Stomach (tissue), 9 donors: Measurements from ENCODE around the gene TBPL1. TPM values are rescaled to one million over a fixed set of nuclear protein-coding genes. Genes with fewer than 3 reads are reported as not detected.

Source experiments
- DNase-seq, 2 donors: peaks; one replicate each; pipeline versions ENCODE4 v3.0.0 to v3.0.0-alpha.2; 2013 to 2019
- H3K27ac ChIP-seq, 5 donors: fragments of 200-600 bp in 4 of 5; sonication (generic) in 4 of 5; one replicate each; pipeline ENCODE4 v1.5.1; 2013 to 2019; ENCODE audit warnings: mild to moderate bottlenecking in 1 of 5, moderate library complexity in 1 of 5
- H3K27me3 ChIP-seq, 3 donors: fragments of 200-600 bp; sonication (generic); one replicate each; pipeline ENCODE4 v1.5.1; 2017 to 2019; ENCODE audit warnings: mixed run types in 1 of 3
- H3K36me3 ChIP-seq, 4 donors: fragments of 200-600 bp; sonication (generic); 1 replicate in 3 of 4; 2 replicates in 1 of 4; pipeline ENCODE4 v1.5.1; 2016 to 2019
- H3K4me1 ChIP-seq, 4 donors: fragments of 200-600 bp; sonication (generic); one replicate each; pipeline ENCODE4 v1.5.1; 2016 to 2019
- H3K4me3 ChIP-seq, 4 donors: fragments of 200-600 bp; sonication (generic) in 3 of 4; one replicate each; pipeline ENCODE4 v1.5.1; 2016 to 2019; ENCODE audit warnings: mild to moderate bottlenecking in 1 of 4
- H3K9me3 ChIP-seq, 4 donors: fragments of 200-600 bp; sonication (generic); one replicate each; pipeline ENCODE4 v1.5.1; 2016 to 2019
- EP300 ChIP-seq: sonication (generic); formaldehyde crosslinking; IDR thresholded peaks from one replicate; pipeline ENCODE4 v1.6.1; 2017; ENCODE audit warnings: antibody characterized with exemption
- POLR2A ChIP-seq, 4 donors: fragments of 450-650 bp; IDR thresholded peaks; one replicate each; pipeline ENCODE4 v1.6.1; 2016; ENCODE audit warnings: antibody characterized with exemption in 4 of 4, control low read depth in 2 of 4, mild to moderate bottlenecking in 1 of 4, moderate library complexity in 1 of 4
- POLR2AphosphoS5 ChIP-seq, 3 donors: sonication (generic); formaldehyde crosslinking; IDR thresholded peaks; one replicate each; pipeline ENCODE4 v1.6.1; 2016; ENCODE audit warnings: antibody characterized with exemption in 3 of 3
- WGBS, 5 donors: extraction: QIAGEN DNeasy Blood & Tissue Kit in 3 of 5; methylation state at CpG; one replicate each; pipeline versions ENCODE4 v1.1.5 to v1.1.7; 2013 to 2018; 5-methylcytosine and 5-hydroxymethylcytosine counted together
- intact Hi-C: fragments of 100-400 bp; cut with DNase I; formaldehyde crosslinking; loops from one replicate; pipeline ENCODE4 v1.15.1; 2023; ENCODE audit warnings: low total_unique reads
- polyA plus RNA-seq, 3 donors: library from polyadenylated mRNA; stranded (reverse); fragments of 200-250 nt; gene quantifications; one replicate each; pipeline ENCODE4 v1.2.3, GENCODE V29; 2013
- total RNA-seq, 5 donors: library from RNA; depleted of rRNA; stranded (reverse); fragments of >200 nt; gene quantifications; one replicate each; pipeline versions ENCODE4 v1.1.0 to v1.2.3, GENCODE V29; 2014 to 2016
- TF ChIP-seq, protein P1 (sequence below), 7 experiments: fragments of 450-650 bp in 4 of 7; fragments of 200-600 bp in 3 of 7; sonication (generic) in 3 of 7; IDR thresholded peaks; one replicate each; pipeline ENCODE4 v1.5.1; 2016 to 2019; ENCODE audit warnings: antibody characterized with exemption in 7 of 7, control low read depth in 2 of 7, mild to moderate bottlenecking in 1 of 7
- donor health status: healthy with polysubstance abuse.
- donor health status: Bipolar disorder and iron deficiency.
- donor health status: healthy.

TBPL1 gene
- total and polyA plus RNA-seq, 8 donors: 0.29 to 67.7 (median 17.7) TPM

DNA sequence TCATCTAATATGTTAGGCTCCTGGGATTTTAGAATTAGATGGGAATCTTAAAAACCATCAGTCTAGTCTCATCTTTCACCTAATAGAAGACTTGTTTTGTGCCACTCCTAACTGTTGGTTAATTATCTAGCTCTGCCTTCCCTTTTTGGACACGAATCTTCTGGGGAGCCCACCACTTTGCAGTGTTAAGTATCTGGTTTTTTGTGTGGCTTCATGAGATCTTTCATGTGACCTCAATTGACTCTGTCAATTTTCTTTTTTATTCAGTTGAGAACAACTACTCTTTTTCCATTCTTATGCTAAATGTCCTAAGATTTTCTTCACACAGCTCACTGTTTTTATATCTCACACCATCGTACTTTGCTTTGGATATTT, 16.9 kb downstream of the TBPL1 start:
- 41 to 61% (median 55%) methylated on average over 2 of the region's 2 CpGs for WGBS, 5 donors
- TF ChIP-seq POLR2A (IDR thresholded peaks at IDR 0.05): no peak
- no peak for TF ChIP-seq EP300
- TF ChIP-seq, protein P1, sequence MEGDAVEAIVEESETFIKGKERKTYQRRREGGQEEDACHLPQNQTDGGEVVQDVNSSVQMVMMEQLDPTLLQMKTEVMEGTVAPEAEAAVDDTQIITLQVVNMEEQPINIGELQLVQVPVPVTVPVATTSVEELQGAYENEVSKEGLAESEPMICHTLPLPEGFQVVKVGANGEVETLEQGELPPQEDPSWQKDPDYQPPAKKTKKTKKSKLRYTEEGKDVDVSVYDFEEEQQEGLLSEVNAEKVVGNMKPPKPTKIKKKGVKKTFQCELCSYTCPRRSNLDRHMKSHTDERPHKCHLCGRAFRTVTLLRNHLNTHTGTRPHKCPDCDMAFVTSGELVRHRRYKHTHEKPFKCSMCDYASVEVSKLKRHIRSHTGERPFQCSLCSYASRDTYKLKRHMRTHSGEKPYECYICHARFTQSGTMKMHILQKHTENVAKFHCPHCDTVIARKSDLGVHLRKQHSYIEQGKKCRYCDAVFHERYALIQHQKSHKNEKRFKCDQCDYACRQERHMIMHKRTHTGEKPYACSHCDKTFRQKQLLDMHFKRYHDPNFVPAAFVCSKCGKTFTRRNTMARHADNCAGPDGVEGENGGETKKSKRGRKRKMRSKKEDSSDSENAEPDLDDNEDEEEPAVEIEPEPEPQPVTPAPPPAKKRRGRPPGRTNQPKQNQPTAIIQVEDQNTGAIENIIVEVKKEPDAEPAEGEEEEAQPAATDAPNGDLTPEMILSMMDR (IDR thresholded peaks at IDR 0.05): no peak
- TF ChIP-seq POLR2AphosphoS5 (IDR thresholded peaks at IDR 0.05): no peak
- Histone ChIP-seq H3K36me3 (no peaks in the 10 kb centered on the region), H3K4me1 (peaks cover 8 to 72% (median 29%) of the 10 kb centered on the region in 4 donors), H3K4me3 (no peak overlapping the region), H3K27ac (no peak overlapping the region), H3K9me3 (no peaks in the 10 kb centered on the region), H3K27me3 (no peaks in the 10 kb centered on the region)
- intact Hi-C loops: no loop called here
- DNase-seq: no peak

GRCh38 chr6:133971861-133972260, 18.8 kb downstream of the TBPL1 start:
- intact Hi-C loops: no loop called here
- WGBS, 5 donors: 26 to 61% (median 50%) methylated on average over 1 of the region's 1 CpG
- no peaks in the 10 kb centered on the region for H3K9me3 ChIP-seq
- H3K4me1 ChIP-seq: peaks cover 4 to 52% (median 22%) of the 10 kb centered on the region in 4 donors
- TF ChIP-seq POLR2A (IDR thresholded peaks at IDR 0.05) (no peak), POLR2AphosphoS5 (IDR thresholded peaks at IDR 0.05) (no peak), EP300 (no peak)
- TF ChIP-seq, protein P1 (IDR thresholded peaks at IDR 0.05): no peak
- H3K36me3 ChIP-seq: no peaks in the 10 kb centered on the region
- H3K4me3 ChIP-seq: no peak overlapping the region
- no peak for DNase-seq
- H3K27me3 ChIP-seq: no peaks in the 10 kb centered on the region
- no peak overlapping the region for H3K27ac ChIP-seq

DNA sequence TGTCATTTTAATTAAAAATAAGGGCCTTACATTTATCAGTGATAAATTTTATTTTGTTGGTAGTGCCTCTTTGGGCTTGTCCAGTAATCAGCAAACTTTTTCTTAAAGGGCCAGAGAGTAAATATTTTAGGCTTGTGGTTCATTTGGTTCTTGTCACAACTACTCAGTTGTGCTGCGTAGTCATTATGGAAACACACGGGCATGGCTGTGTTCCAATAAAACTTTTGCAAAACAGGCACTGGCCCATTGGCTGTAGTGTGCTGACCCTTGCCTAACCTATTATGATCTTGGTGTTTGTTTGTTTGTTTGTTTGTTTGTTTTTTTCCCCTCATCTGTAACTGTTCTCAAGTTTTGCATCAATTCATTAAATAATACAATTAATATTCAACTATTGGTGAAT, 19.4 kb downstream of the TBPL1 start:
- no peak for DNase-seq
- Histone ChIP-seq H3K4me1 (peaks cover 0 to 52% (median 22%) of the 10 kb centered on the region in 4 donors), H3K27me3 (no peaks in the 10 kb centered on the region), H3K4me3 (no peak overlapping the region), H3K36me3 (no peaks in the 10 kb centered on the region), H3K9me3 (no peaks in the 10 kb centered on the region), H3K27ac (no peak overlapping the region)
- 30 to 66% (median 48%) methylated on average over 2 of the region's 2 CpGs for WGBS, 5 donors
- intact Hi-C loops: no loop called here
- TF ChIP-seq, protein P1 (IDR thresholded peaks at IDR 0.05): no peak
- TF ChIP-seq POLR2AphosphoS5 (IDR thresholded peaks at IDR 0.05) (no peak), POLR2A (IDR thresholded peaks at IDR 0.05) (no peak), EP300 (no peak)

GRCh38 chr6:133973109-133973971, 20.3 kb downstream of the TBPL1 start:
- 1 to 2% (median 1%) methylated on average over 4 of the region's 4 CpGs for whole genome bisulfite sequencing, 5 donors
- no peaks in the 10 kb centered on the region for H3K9me3 ChIP-seq
- peak overlapping the region in 3 of 5 donors; percentile 11 to 48 (median 17) for H3K27ac ChIP-seq
- H3K4me3 ChIP-seq: no peak overlapping the region
- DNase-seq: peak in 1 of 2 donors; percentile 76
- peaks cover 6 to 53% (median 31%) of the 10 kb centered on the region in 4 donors for H3K4me1 ChIP-seq
- TF ChIP-seq POLR2A (IDR thresholded peaks at IDR 0.05): no peak
- TF ChIP-seq, protein P1 (IDR thresholded peaks at IDR 0.05): peak in 5 of 7 experiments; percentile 53 to 79 (median 68)
- no peak for TF ChIP-seq POLR2AphosphoS5 (IDR thresholded peaks at IDR 0.05)
- no peak for TF ChIP-seq EP300
- H3K27me3 ChIP-seq: no peaks in the 10 kb centered on the region
- H3K36me3 ChIP-seq: no peaks in the 10 kb centered on the region
- intact Hi-C loops: no loop called here
